A673 (cell line): ENCODE results near the gene CCL21.

Experiments used
- EZH2 ChIP-seq: fragments of 200-600 bp; sonication (generic); IDR thresholded peaks from 2 replicates; pipeline ENCODE4 v1.6.1; 2017; ENCODE audit warnings: borderline replicate concordance, low read depth, mild to moderate bottlenecking, mixed read lengths, antibody characterized with exemption, low read length; ENCODE audit not compliant: poor library complexity, severe bottlenecking
- TF ChIP-seq, protein P1 (sequence below): fragments of 300-800, 200-600 bp; sonication (generic); conservative IDR thresholded peaks from 2 replicates; pipeline ENCODE4 v1.5.1; 2017; ENCODE audit warnings: low read depth, mild to moderate bottlenecking, antibody characterized with exemption, low read length, moderate library complexity, mixed read lengths

DNA sequence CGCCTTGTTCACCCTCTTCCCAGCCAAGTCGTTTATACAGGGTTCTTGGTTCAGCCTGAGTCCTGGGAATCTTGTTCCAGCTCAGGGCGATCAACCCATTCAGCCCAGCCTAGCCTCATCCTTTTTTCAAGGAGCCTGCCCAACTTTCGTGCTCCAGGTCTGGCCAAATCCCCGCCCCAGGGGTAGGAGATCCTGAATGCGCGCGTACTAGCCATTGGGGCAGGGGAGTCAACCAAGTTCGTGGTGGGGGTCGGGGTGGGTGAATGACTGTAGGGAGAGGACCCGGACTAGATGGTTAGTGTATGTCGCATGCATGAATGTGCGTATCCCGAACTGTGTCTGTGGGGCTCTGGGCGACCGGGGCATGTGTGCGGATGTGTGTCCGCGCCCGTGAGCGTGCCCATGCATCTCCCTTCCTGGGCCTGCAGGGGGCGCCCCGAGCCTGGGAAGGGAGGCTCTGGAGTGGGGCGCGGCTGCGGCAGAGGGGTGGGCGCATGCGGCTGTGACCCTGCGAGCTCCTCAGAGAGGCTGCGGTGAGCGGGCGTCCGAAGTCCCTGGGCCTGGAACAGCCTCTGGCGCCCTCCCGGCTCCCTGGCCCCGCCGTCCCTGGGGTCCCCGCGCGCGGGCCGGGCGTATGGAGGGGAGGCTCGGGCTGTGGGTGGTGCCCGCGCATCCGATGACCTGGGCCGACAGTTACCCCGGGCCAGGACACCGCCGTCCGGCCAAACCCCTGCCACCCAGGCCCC, 8.7 kb downstream of the CCL21 start:
- no peak for TF ChIP-seq EZH2
- TF ChIP-seq, protein P1, sequence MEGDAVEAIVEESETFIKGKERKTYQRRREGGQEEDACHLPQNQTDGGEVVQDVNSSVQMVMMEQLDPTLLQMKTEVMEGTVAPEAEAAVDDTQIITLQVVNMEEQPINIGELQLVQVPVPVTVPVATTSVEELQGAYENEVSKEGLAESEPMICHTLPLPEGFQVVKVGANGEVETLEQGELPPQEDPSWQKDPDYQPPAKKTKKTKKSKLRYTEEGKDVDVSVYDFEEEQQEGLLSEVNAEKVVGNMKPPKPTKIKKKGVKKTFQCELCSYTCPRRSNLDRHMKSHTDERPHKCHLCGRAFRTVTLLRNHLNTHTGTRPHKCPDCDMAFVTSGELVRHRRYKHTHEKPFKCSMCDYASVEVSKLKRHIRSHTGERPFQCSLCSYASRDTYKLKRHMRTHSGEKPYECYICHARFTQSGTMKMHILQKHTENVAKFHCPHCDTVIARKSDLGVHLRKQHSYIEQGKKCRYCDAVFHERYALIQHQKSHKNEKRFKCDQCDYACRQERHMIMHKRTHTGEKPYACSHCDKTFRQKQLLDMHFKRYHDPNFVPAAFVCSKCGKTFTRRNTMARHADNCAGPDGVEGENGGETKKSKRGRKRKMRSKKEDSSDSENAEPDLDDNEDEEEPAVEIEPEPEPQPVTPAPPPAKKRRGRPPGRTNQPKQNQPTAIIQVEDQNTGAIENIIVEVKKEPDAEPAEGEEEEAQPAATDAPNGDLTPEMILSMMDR, result peak; percentile 98
